Measurements from ENCODE around the gene AP5M1.

DNA sequence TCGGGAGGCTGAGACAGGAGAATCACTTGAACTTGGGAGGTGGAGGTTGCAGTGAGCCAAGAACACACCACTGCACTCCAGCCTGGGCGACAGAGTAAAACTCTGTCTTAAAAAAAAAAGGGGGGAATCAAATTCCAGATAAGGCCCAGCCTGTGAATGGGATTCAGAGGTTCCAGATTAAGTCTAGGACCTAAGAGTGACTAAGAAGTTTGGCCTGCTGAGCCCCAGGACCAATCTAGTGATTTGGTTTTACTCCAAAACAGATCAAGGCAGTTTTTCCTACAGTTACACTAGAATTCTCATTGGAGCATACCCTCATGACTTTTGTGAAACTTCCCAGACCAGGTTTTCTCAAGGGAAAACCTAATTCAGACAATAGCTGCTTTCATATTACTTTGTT, 22.8 kb upstream of the AP5M1 start:
- TF ChIP-seq, protein P1, sequence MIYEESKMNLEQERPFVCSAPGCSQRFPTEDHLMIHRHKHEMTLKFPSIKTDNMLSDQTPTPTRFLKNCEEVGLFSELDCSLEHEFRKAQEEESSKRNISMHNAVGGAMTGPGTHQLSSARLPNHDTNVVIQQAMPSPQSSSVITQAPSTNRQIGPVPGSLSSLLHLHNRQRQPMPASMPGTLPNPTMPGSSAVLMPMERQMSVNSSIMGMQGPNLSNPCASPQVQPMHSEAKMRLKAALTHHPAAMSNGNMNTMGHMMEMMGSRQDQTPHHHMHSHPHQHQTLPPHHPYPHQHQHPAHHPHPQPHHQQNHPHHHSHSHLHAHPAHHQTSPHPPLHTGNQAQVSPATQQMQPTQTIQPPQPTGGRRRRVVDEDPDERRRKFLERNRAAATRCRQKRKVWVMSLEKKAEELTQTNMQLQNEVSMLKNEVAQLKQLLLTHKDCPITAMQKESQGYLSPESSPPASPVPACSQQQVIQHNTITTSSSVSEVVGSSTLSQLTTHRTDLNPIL (CRISPR knock-in tag; IDR thresholded peaks at IDR 0.05; ENCODE audit: low read depth) = no peak
- TF ChIP-seq ZFP30 (CRISPR knock-in tag; IDR thresholded peaks at IDR 0.05) (no peak), ZFP3 (CRISPR knock-in tag; IDR thresholded peaks at IDR 0.05) (no peak), ARNTL (CRISPR knock-in tag; IDR thresholded peaks at IDR 0.05; ENCODE audit: borderline replicate concordance, low read depth) (no peak), RARB (CRISPR knock-in tag; IDR thresholded peaks at IDR 0.05) (no peak)

All from SK-N-SH treated with all-trans-retinoic acid at 6 μM for 48 hours (cell line).